ENCODE measurements around the gene CDH22.

Gene CDH22

DNA sequence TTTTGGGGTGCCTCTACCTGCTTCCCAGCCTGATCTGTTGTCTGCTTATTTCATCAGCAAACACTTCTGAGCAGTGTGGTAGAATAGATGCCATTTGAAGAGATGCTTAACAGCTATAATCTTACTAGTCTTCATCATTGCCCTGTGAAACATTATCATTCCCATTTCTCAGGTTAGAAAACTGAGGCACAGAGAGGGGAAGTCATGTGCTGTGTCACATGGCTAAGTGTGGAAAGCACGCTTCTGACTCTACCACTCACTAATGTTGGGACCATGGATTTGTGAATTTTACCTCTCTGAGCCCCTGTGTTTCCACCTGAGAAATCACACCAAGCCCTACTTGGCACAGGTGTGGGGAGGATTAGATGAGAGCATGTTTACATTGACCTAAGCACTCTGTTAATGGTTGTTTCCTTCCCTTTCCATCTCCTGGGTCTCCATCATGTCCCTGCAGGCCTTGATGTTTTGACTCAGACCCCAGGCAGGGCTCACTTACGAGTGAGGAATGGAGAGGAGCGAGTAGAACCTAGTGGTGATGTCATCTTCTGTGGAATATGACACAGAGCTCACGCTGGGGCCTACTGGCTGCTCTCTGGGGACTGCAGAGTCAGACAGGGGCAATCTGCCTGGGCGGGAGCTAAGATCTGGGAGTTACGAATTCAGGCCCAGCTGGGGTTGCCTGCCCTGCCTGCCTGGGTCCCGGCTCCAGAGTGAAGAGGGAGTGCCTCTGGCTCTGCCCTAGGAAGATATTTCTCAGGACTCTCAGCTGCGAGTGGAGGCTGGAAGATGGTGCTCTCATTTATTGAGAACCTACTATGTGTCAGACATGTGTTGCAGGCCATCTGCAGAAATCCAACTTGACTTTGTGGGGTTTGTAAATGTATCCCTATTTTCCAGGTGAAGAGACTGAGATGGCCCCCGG lies 64.3 kb downstream of the CDH22 start:
- no peak for DNase-seq (ENCODE audit: low read depth, low spot score)

DNA sequence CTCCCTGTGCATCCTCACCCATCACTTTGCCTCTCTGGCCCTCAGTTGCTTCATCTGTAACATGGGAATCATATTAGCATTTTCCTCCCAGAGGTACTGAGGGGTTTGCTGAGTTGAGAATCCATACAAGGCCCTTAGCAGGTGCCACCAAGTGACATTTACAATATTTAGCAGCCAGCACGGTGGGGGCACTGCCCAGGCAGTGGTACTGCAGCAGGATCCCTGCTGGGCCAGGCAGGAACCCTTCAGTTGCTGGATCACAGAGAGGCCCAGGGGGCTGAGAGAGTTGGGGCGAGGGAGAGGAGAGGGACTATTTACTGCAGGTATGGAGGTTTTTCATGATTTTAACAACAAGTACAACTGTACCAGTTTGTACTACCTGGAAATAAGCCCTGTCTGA lies 65.9 kb downstream of the CDH22 start:
- DNase-seq (ENCODE audit: low read depth, low spot score) = no peak

DNA sequence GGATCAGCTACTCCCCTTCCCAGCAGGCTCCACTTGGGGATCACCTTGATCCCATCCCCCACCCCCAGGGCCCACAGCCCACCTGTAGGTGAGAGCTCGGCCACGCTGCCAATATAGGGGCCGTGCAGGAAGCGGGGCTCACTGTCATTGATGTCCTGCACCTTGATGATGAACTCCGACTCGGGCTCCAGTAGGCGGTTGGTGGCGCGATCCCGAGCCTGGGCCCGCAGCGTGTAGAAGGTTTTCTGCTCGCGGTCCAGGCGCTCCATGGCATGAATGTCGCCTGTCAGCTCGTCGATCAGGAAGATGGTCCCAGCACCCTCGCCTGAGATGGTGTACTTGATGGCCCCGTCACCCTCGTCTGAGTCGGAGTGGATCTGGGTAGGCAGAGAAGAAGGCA lies 67.4 kb downstream of the CDH22 start:
- no peak for DNase-seq (ENCODE audit: low read depth, low spot score)

DNA sequence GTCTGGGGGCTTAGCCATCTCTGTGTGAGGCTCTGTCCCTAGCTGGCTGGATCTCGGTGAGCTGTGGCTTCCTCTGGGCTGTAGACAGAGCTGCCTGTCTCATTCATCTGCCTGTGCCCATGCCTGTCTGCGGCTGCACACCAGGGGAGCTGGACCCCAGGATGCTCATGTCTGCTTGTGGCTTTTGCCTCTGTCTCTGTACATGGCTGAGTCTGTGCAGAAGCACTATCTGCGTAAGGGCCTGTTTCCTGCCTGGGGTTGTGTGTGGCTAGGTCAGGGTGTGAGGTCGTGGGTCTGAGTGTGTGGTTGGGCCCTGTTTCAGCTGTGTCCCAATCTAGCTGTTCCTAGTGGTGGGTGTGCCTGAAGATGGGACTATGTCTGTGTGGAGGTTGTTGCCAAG lies 68.2 kb downstream of the CDH22 start:
- DNase-seq (ENCODE audit: low read depth, low spot score) = no peak

DNA sequence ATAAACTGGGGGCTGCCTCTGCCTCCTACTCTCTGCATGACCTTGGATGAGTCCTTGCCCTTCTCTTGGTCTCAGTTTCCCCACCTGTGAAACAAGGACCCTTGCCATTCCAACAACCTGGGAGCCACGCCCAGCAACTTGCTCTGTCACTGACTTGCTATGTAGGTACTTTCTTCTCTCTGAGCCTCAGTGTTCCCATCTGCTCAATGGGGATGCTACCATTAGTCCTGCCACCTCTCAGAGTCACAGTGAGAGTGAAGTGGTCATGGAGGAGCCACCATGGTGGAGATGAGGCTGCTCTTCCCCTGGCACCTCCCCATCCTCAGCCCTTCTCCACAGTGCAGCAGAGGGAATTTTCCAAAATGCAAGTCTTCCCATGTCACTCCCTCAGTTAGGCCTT lies 70.6 kb downstream of the CDH22 start:
- DNase-seq (ENCODE audit: low read depth, low spot score) = no peak

DNA sequence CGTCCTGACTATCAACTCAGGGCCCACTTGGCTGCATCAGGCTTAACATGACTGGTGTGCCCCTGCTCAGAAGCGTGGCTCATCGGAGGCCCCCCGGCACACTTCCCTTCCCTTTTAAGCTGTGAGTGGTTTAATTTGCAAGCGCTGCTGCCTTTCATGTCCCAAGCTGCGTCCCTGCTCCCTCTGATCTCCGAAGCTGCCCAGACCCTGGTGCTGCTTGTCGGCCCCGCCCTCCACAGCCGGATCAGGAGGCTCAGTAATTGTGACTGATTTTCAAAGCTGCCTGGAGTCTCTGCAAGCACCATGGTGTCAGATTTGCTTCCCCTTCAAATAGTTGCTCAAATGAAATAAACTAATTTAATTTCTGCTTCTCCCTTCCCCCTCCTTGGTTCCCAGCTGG lies 71.1 kb downstream of the CDH22 start:
- no peak for DNase-seq (ENCODE audit: low read depth, low spot score)

DNA sequence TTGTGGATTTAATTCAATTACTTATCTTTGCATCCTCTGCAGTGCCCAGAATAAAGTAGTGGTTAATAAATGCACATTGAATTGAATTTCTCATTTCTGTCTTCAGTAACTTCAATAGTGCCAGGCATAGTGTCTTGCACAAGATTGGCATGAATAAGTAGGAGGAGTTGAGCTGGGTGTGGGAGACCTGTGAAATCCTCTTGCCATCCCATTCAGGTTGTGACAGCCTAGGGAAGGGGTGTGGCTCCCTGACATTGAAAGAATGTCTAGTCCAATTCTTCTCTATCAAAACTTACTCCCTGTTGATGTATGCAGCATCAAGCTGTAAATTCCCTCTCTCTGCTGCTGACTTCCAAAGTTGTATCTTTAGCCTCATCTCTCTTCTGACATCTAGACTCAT lies 73.2 kb downstream of the CDH22 start:
- DNase-seq (ENCODE audit: low read depth, low spot score) = no peak

DNA sequence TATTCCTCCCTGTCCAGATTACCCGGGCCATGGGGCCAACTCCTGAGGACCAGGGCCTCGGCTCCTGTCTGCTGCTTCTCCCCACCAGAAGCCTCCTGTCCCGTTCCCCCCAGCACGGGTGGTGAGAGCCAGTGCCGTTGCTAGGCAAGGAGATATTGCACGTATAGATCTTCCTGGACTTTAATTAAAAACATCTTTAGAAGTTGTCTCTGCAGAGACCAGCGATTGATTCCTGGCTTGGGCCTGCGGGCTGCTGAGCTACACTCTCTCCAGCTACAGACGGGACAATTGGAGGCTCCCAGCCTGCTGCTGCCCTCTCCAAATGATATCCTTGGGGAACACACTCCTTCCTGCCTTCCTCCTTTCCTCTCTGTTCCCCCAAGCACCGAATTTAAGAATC lies 74.6 kb downstream of the CDH22 start:
- no peak for DNase-seq (ENCODE audit: low read depth, low spot score)

DNA sequence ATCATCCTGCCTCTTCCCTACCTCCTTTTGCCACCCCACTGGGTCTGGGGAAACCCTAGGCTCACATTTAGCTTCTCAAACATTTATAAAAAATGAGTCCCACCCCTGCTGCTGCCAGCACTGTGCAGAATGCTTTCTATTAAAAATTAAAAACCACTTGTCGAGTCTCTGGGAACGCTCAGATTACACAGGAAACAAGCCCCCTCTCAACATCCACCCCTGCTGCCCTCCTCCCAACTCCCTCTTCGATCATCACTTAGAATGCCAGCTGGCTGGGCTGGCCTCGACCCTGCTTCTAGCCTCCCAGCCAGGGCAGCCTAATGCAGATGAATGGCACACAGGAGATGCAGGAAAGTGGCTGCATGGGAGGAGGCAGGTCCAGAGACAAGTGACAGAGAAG lies 75.8 kb downstream of the CDH22 start:
- no peak for DNase-seq (ENCODE audit: low read depth, low spot score)

DNA sequence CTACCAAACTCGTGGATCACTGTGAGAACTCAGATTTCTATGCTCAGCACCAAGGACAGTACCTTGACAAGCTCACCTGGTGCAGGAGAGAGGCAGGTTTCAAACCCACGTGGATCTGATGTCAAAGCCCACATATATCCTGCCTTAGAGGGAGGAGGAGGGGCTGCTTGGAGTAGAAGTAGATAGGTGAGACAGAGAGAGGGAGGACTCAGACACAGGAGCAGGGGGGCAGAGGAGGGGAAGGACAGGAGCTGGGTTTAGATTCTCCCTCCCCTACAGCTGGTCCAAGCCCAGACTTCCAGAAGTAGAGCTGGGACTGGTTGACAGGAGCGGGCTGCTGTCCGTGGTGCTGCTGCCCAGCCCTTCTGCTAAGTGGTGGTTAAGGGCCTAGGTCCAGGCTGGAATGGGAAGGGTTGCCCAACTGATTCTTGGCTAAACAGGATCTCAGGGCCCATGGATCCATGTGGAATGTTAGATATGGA lies 77.5 kb downstream of the CDH22 start:
- no peak for DNase-seq (ENCODE audit: low read depth, low spot score)

DNA sequence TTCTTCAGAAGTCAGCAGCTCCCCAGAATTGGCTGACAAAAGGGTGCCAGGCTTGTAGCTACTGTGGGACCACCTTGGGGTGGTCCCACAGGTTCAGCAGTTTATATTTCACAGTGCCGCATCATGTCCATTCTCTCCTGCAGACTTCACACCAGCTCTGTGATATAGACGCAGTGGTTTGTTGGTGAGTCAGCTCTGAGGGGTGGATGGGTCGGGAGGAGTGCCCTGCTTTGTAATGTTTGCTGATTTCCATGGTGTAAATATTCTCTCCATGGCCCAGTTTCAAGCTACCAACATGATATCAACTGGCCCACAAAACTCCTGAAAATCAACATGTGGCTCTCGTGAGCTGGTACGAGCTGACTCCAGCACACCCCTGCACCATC lies 78.2 kb downstream of the CDH22 start:
- no peak for DNase-seq (ENCODE audit: low read depth, low spot score)

DNA sequence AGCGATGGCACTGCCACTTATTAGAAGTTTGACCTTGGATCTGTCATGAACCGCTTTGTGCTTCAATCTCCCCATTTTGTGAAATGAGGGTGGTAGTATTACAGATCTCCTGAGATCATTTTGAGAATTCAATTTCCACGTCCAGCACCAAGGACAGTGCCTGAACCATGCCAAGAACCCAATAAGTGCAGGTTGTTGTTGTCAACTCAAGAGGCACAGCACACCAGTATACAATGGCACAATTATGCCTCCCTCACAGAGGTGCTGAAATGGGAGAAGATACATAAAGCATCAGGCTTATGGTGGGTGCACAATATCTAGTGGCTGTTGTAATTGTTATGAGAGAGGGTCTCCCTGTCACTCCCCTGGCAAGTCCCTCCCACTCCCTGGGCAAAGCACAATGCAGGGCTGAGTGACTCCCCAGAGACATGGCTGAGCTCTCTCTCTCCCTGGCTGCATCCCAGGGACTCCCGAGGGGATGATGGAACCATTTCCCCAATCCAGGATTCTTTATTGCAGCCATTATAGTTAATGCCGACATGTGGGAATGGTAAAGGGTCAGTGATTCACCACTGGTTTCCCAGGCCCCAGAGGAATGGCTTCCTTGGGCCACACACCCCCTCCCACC lies 78.7 kb downstream of the CDH22 start:
- DNase-seq (ENCODE audit: low read depth, low spot score) = no peak

DNA sequence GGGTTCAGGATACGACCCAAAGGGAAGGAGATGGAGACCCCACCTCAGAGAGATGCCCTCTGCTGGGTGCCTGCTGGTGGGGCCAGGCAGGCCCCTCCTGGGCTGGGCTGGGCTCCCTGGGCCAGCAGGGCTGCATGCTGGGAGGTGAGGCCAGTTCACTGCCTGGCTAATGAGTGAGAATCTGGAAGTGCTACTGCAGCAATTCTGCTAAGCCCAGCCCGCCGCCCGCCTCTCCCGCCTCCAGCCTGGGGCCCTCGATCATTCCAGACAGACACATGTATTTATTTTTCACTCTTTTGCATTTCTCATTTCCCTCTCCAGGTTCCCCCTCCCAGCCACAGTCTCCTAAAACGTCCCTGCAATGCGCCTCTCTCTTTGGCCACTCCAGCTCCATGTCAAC lies 79.6 kb downstream of the CDH22 start:
- no peak for DNase-seq (ENCODE audit: low read depth, low spot score)

DNA sequence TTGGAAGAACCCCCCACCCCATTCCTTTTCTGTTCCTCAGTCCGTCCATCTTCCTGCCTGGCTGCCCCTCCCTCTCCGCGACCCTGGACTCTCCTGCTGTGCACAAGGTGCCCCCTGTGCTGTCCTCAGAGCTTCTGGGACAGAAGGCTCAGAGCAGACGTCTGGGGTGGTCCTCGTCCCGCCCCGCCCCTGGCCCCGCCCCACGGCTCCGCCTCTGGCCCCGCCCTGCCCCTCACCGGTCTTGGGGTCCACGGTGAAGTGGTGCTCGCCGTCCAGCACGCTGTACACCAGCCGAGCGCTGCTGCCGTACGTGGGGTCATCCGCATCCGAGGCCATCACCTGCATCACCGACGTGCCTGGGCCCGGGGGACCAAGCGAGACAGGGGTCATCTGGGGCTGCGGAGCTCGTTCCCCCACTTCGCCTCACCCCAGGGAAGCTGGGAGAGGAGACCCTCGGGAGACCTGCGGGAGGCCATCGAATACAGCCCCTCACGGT lies 81.0 kb downstream of the CDH22 start:
- DNase-seq (ENCODE audit: low read depth, low spot score) = no peak

DNA sequence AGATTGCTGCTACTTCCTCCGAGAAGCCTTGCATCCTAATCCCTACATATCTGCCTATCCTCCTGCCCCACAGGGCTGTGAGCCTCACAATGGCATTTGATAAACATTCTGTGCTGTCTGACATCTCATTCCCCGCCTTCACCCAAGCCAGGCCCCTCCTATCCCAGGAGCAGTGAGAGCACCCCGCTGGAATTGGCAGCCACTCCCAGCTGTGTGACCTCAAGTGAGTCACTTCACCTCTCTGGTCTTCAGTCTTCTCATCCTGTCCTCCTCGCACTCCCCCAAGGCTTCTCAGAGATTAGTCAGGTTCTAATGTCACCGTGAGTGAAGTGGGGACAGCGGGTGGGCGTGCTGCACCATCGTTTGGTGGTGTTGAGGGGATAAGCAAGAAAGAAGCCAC lies 81.7 kb downstream of the CDH22 start:
- no peak for DNase-seq (ENCODE audit: low read depth, low spot score)

DNA sequence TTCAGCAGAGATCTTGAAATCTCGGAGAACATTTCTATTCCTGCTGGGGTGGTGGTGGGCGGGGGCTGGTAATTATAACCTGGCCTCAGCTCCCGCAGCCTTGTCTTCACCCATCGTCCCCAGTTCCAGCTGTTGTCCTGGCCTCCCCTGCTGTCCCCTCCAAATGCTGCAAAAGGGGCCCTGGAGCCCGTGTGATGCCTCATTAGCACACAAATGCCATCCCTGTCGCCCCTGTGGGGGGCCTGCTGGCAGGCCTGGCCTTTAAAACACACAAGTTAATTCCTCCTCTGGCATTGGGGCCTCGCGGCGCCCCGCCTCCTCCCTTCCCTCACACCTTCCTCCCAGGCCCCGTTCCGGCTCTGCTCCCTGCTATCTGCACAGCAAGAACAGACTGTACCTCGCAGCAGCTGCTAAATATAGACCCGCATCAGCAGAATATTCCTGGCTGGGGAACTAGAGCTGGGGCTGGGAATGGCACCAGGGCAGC lies 85.7 kb downstream of the CDH22 start:
- no peak for DNase-seq (ENCODE audit: low read depth, low spot score)

DNA sequence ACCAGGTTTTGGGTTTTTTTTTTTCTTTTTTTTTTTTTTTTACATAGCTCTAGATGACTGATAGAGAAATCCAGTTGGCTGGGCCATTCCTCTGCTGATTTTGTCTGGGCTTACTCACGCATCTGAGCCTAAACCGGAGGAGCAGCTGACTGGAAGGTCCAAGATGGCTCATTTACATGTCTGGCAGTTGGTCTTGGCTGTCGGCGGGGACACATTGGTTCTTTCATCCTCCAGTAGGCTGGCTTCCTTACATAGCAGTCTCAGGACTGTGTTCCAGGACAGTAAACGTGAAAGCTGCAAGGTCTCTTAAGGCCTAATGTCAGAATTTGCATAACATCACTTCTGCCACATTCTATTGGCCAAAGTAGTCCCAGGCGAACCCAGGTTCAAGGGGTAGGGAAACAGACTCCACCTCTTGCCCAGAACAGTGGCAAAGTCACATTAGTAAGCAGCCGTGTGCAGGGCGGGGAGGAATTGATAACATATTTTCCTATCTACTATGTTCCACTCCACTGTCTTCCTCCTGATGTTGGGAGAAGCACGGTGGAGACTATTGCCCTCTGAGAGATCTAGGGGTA lies 87.0 kb downstream of the CDH22 start:
- no peak for DNase-seq (ENCODE audit: low read depth, low spot score)

DNA sequence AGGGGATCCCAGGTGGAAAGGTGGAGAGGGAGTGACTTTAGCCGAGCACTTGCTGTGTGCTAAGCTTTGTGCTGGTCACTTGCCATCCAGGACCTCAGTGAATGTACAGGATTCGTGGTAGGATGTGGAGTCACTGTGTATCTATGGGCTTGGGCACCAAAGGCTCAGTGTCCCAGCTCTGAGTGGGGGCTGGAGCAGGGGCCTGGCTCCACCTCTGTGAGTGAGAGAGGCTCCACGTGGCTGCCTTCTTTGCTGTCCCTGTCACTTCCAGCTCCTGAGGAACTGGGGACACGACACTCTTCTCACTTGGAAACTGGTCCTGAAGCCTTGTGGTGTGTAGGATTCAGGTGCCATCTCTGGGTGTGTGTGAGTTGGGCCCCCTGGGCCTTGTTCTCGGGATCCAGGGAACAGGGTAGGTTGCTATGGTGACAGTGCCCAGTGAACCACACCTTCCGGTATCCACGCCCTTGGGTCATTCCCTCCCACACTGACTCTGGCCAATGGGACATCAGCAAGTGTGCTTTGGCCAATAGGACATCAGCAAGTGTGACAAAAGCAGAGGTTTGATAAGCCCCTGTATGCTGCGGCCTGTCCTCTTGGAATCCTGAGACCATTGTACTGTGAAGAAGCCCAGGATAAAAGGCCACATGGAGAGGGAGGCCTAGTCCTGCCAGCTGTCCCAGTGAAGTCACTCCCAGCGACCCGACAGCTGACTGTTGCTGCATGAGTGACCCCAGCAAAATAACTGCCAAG lies 87.7 kb downstream of the CDH22 start:
- no peak for DNase-seq (ENCODE audit: low read depth, low spot score)

DNA sequence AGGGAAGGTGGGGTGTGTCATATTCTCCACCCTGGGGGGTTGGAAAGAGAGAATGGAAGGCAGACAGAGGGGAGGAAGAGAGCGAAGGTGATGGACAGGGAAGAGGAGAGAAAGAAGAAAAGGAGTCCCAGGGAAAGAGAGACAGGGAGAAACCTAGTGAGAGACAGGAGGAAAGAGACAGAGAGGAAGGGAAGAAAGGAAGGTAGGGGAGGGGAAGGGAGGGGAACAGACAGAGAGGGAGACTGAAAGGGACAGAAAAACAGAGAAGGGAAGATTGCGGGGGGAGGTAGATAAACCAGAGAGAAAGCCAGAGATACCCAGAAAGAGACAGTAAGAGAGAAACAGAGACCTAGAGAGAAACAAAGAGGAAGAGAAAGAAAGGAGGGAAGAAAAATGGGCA lies 88.4 kb downstream of the CDH22 start:
- no peak for DNase-seq (ENCODE audit: low read depth, low spot score)

DNA sequence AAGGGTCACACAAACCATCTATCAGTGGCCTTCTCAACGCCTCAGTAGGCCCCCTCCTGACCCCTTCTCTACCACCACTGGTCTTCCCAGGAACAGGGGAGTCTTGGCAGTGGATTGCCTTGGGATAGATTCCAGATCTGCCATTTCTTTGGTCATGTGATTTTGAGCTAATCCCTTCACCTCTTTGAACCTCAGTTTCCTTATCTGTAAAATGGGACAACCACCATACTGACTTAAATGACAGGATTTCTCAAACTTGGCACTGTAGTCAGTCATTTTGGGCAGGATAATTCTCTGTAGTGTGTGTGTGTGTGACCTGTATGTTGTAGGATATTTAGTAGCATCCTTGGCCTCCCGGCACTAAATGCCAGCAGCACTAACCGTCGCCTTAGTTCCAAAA lies 89.1 kb downstream of the CDH22 start:
- no peak for DNase-seq (ENCODE audit: low read depth, low spot score)

DNA sequence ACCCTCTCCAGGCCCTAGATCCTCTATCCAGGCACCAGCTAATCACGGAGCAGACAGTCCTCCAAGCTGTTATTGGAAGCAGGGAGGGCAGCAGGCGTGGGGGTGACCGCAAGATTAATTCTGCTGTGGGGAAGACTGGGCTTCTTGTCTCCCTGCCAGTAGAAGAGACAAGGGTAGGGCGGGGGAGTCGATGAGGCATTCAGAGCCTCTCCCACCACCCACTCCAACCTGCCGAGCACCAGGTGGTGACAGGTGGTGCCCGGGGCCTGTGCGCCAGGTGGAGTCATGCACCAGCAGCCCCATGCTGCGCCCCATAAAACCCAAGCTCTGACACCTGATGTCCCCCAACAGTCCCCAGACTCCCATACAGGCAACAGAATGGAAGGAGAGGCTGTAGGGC lies 89.6 kb downstream of the CDH22 start:
- DNase-seq (ENCODE audit: low read depth, low spot score) = no peak

DNA sequence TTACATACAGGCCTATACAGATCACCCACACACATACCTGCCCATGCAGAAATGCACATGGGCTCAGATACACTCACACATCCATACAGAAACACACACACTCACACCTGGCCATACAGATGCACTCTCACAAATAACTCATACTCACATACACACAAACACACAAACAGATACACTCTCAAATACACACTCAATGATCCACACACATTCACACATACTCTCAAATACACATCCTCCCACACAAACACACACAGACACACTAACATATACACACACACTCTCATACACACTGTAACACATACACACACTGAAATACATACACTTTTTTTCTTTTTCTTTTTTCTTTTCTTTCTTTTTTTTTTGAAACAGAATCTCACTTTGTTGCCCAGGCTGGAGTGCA lies 90.7 kb downstream of the CDH22 start:
- no peak for DNase-seq (ENCODE audit: low read depth, low spot score)
